RWPE1 (cell line): ENCODE results near the gene TMEM117.
"Not testable (repeated sequence)": the region's sequence is repeated elsewhere in the genome, so short reads cannot be mapped to it uniquely, and the experiment has no call there.

ENCODE experiments used
- CTCF ChIA-PET: fragments of 350-600 bp; sonication (Branson Sonifier 250); formaldehyde crosslinking; extraction: SDS; loops from one replicate; lab custom pipeline; 2021; lab: Yijun Ruan, JAX
- POLR2A ChIA-PET: fragments of 400-600 bp; formaldehyde crosslinking; extraction: SDS; loops from one replicate; lab custom pipeline; 2020; ENCODE audit warnings: antibody characterized with exemption; ENCODE audit not compliant: low non-redundant PET; lab: Yijun Ruan, JAX
- DNase-seq: peaks from one replicate; pipeline ENCODE4 v3.0.0; 2012; ENCODE audit warnings: low spot score
- H3K27ac ChIP-seq: fragments of 450-650 bp; 2 replicates; pipeline ENCODE4 v1.5.1; 2017
- CTCF ChIP-seq: fragments of 450-650 bp; conservative IDR thresholded peaks from 2 replicates; pipeline ENCODE4 v1.5.1; 2017; ENCODE audit warnings: low read depth, mild to moderate bottlenecking

TMEM117 gene

GRCh38 chr12:44245932-44246331, 410.1 kb downstream of the TMEM117 start:
- ChIA-PET CTCF (no interaction called here), POLR2A (no interaction called here)
- no peak overlapping the region for H3K27ac ChIP-seq
- DNase-seq = no peak
- TF ChIP-seq CTCF = no peak

GRCh38 chr12:44246482-44247105, 410.7 kb downstream of the TMEM117 start:
- CTCF ChIA-PET = no interaction called here
- no peak for TF ChIP-seq CTCF
- H3K27ac ChIP-seq = no peak overlapping the region
- POLR2A ChIA-PET = no interaction called here
- DNase-seq = no peak

- no peak overlapping the region for H3K27ac ChIP-seq
- ChIA-PET CTCF (no interaction called here), POLR2A (no interaction called here)
- no peak for DNase-seq
- no peak for TF ChIP-seq CTCF
These were observed 411.7 kb downstream of the TMEM117 start for GRCh38 chr12:44247588-44247987.

- DNase-seq = no peak
- POLR2A ChIA-PET = no interaction called here
- H3K27ac ChIP-seq = no peak overlapping the region
- CTCF ChIA-PET = interaction anchor here (0.6 kb wide), 1 partner anchor 713 kb away, joined by 4 read pairs; no protein-coding TSS in a partner anchor
- TF ChIP-seq CTCF = no peak
These were observed 412.6 kb downstream of the TMEM117 start for GRCh38 chr12:44248436-44248835.

- H3K27ac ChIP-seq, CTCF ChIA-PET, POLR2A ChIA-PET, DNase-seq: not testable (repeated sequence)
These were observed 414.6 kb downstream of the TMEM117 start for GRCh38 chr12:44250440-44250839.

- no peak overlapping the region for H3K27ac ChIP-seq
- no peak for DNase-seq
- no peak for TF ChIP-seq CTCF
- ChIA-PET CTCF (interaction anchor here (0.6 kb wide), 1 partner anchor 47 kb away, joined by 3 read pairs; no protein-coding TSS in a partner anchor), POLR2A (no interaction called here)
These were observed 417.5 kb downstream of the TMEM117 start for GRCh38 chr12:44253338-44253856.

GRCh38 chr12:44258246-44258645, 422.4 kb downstream of the TMEM117 start:
- CTCF ChIA-PET = interaction anchor here (0.6 to 1.0 kb wide), 2 partner anchors 202 to 258 kb away, joined by 3 read pairs; no protein-coding TSS in a partner anchor
- TF ChIP-seq CTCF = no peak
- POLR2A ChIA-PET = no interaction called here
- no peak overlapping the region for H3K27ac ChIP-seq
- DNase-seq = no peak
